K562 (cell line): Measurements from ENCODE around the gene DNAAF8. TPM values are rescaled to one million over a fixed set of nuclear protein-coding genes. Genes with fewer than 3 reads are reported as not detected.
A peak's percentile ranks its signal among the peaks of the same experiment; 100 is the strongest.

ENCODE experiments used
- ATAC-seq: fragments of 200-7000 bp; cut with Tn5 transposase; 3 replicates; pipeline ENCODE4 v1.9.1; 2020; ENCODE audit warnings: moderate library complexity
- BruUV-seq: library from RNA; stranded (reverse); fragments of 400-500 nt; replicated peaks from 2 replicates; lab custom pipeline; 2021; lab: Mats Ljungman, UMichigan
- CTCF ChIA-PET: fragments of 300-600 bp; formaldehyde crosslinking; extraction: SDS; loops from one replicate; lab custom pipeline; 2021; ENCODE audit warnings: low intra/inter-chr PET ratio; lab: Yijun Ruan, JAX
- POLR2A ChIA-PET: fragments of 300-600, 350-650 bp; sonication (Branson Sonifier 250); formaldehyde crosslinking; extraction: SDS; loops from one replicate; lab custom pipeline; 2021; ENCODE audit warnings: antibody characterized with exemption, inconsistent platforms; lab: Yijun Ruan, JAX
- DNase-seq, 4 experiments: peaks; one replicate each; pipeline versions ENCODE4 v3.0.0 to v3.0.0-alpha.2; 2011 to 2018; ENCODE audit warnings: low spot score in 3 of 4, mixed read lengths in 3 of 4; ENCODE audit errors: extremely low read depth in 1 of 4
- FAIRE-seq: peaks from 2 replicates; lab custom pipeline; 2011; peaks lifted over from hg19 to GRCh38; lab: Jason Lieb, UNC
- H2AFZ ChIP-seq: 2 replicates; pipeline ENCODE4 v1.6.0; 2011; ENCODE audit warnings: low read depth, low read length, control low read depth, inconsistent platforms
- H3K27ac ChIP-seq: fragments of 200-600 bp; 3 replicates; pipeline ENCODE4 v1.8.0; 2011; ENCODE audit warnings: low read depth, mild to moderate bottlenecking, control low read depth, inconsistent platforms, low read length, moderate library complexity, mixed read lengths; ENCODE audit errors: extremely low read depth
- H3K27me3 ChIP-seq, 2 experiments: fragments of 300-600 bp in 1 of 2; 2 replicates in 1 of 2; 3 replicates in 1 of 2; pipeline versions ENCODE4 v1.6.0 to v1.8.0; 2011; ENCODE audit warnings: inconsistent platforms in 2 of 2, low read length in 2 of 2, mild to moderate bottlenecking in 1 of 2, mixed read lengths in 1 of 2, moderate library complexity in 1 of 2; ENCODE audit not compliant: control insufficient read depth in 2 of 2, insufficient read depth in 2 of 2
- H3K36me3 ChIP-seq: fragments of 300-600 bp; 3 replicates; pipeline ENCODE4 v1.8.0; 2011; ENCODE audit warnings: mild to moderate bottlenecking, low read length, inconsistent platforms; ENCODE audit not compliant: control insufficient read depth, insufficient read depth
- H3K4me1 ChIP-seq, 2 experiments: fragments of 200-600 bp in 1 of 2; replicated peaks in 1 of 2; 2 replicates in 1 of 2; 3 replicates in 1 of 2; pipeline versions ENCODE4 v1.5.1 to v1.8.0; 2011; ENCODE audit warnings: inconsistent platforms in 2 of 2, low read length in 2 of 2, mild to moderate bottlenecking in 1 of 2, mixed read lengths in 1 of 2, moderate library complexity in 1 of 2; ENCODE audit not compliant: control insufficient read depth in 2 of 2, insufficient read depth in 2 of 2
- H3K4me2 ChIP-seq: 2 replicates; pipeline ENCODE4 v1.6.1; 2011; ENCODE audit warnings: low read length, control low read depth, inconsistent platforms, mixed read lengths; ENCODE audit not compliant: insufficient read depth
- H3K4me3 ChIP-seq: fragments of 200-600 bp; sonication (generic), shearing (Covaris generic); 2 replicates; pipeline ENCODE4 v1.5.1; 2016; ENCODE audit warnings: control low read depth, inconsistent platforms
- H3K79me2 ChIP-seq: fragments of 200-600 bp; 3 replicates; pipeline ENCODE4 v1.8.0; 2011; ENCODE audit warnings: low read length, inconsistent platforms; ENCODE audit not compliant: control insufficient read depth, insufficient read depth
- H3K9ac ChIP-seq, 2 experiments: 2 replicates each; pipeline versions ENCODE4 v1.6.0 to v1.6.1; 2011; ENCODE audit warnings: low read depth in 2 of 2, low read length in 2 of 2, control low read depth in 1 of 2, inconsistent platforms in 1 of 2, mild to moderate bottlenecking in 1 of 2, mixed read lengths in 1 of 2; ENCODE audit not compliant: insufficient read depth in 1 of 2
- H3K9me1 ChIP-seq: one replicate; pipeline ENCODE4 v1.6.0; 2011; ENCODE audit warnings: inconsistent platforms, mild to moderate bottlenecking, low read length, moderate library complexity; ENCODE audit not compliant: control insufficient read depth, insufficient read depth
- H3K9me3 ChIP-seq: replicated peaks from 2 replicates; pipeline ENCODE4 v1.5.1; 2011; ENCODE audit warnings: low read depth, low read length, inconsistent platforms; ENCODE audit not compliant: control insufficient read depth, insufficient read depth
- H4K20me1 ChIP-seq: replicated peaks from 2 replicates; pipeline ENCODE4 v1.6.1; 2011; ENCODE audit warnings: low read length, inconsistent platforms, mixed read lengths; ENCODE audit not compliant: control insufficient read depth, insufficient read depth
- CC2D1A ChIP-seq: fragments of 450-650 bp; IDR thresholded peaks from 2 replicates; pipeline ENCODE4 v1.6.1; 2017; ENCODE audit warnings: mild to moderate bottlenecking
- POLR2A ChIP-seq: fragments of 450-650 bp; conservative IDR thresholded peaks from 2 replicates; pipeline ENCODE4 v1.6.1; 2016
- POLR2G ChIP-seq: fragments of 200-400 bp; formaldehyde crosslinking; IDR thresholded peaks from 2 replicates; pipeline ENCODE4 v1.6.1; 2017; ENCODE audit warnings: low read depth, mild to moderate bottlenecking, antibody characterized with exemption, low read length, moderate library complexity
- RBFOX2 ChIP-seq: fragments of 200-400 bp; formaldehyde crosslinking; IDR thresholded peaks from 2 replicates; pipeline ENCODE4 v1.6.1; 2017; ENCODE audit warnings: low read depth, mild to moderate bottlenecking, low read length, moderate library complexity
- ZNF282 ChIP-seq: sonication (generic); formaldehyde crosslinking; IDR thresholded peaks from 2 replicates; pipeline ENCODE4 v1.8.1; 2023; ENCODE audit warnings: missing genetic modification reagents
- WGBS: fragments of 100-300 bp; shearing (Covaris generic); methylation state at CpG from one replicate; pipeline ENCODE4 v1.1.6; 2016; ENCODE audit warnings: low coverage, mixed read lengths; ENCODE audit not compliant: insufficient coverage; ENCODE audit errors: missing lambda C conversion rate; 5-methylcytosine and 5-hydroxymethylcytosine counted together
- in situ Hi-C: fragments of 300-500 bp; cut with MboI; formaldehyde crosslinking; loops from 4 replicates; pipeline ENCODE4 v1.15.0; 2018; ENCODE audit warnings: inconsistent platforms, mixed read lengths
- intact Hi-C: fragments of 100-400 bp; cut with micrococcal nuclease; formaldehyde crosslinking; loops from 2 replicates; pipeline ENCODE4 v1.14.2; 2022
- polyA plus RNA-seq, 8 experiments: library from polyadenylated mRNA; depleted of rRNA in 4 of 8; stranded (reverse) in 5 of 8; unstranded in 3 of 8; fragments of >200 nt; fragmentation: Nextera tagmentation in 2 of 8; fragmentation: Illumina TruSeq in 1 of 8; extraction: Ambion mirVana in 2 of 8; extraction: Trizol in 1 of 8; gene quantifications; 2 replicates each; pipeline versions ENCODE4 v1.2.1 to v1.2.3, GENCODE V29; 2011 to 2014; ENCODE audit warnings: inconsistent platforms in 1 of 8, missing spikeins in 1 of 8
- total RNA-seq, 7 experiments: library from RNA; depleted of rRNA in 6 of 7; stranded (reverse); fragments of >200 nt in 6 of 7; fragmentation: Illumina TruSeq in 2 of 7; extraction: Trizol in 2 of 7; gene quantifications; 2 replicates each; pipeline versions ENCODE4 v1.2.1 to v1.2.3, GENCODE V29; 2011 to 2021; ENCODE audit warnings: low replicate concordance in 1 of 7
- TF ChIP-seq, protein P1 (sequence below), 2 experiments: fragments of 250-450 bp in 1 of 2; fragments of 450-650 bp in 1 of 2; sonication (Bioruptor Pico) in 1 of 2; IDR thresholded peaks; 2 replicates each; pipeline versions ENCODE4 v1.6.1 to v1.8.0; 2016 to 2021; ENCODE audit warnings: mild to moderate bottlenecking in 2 of 2, moderate library complexity in 2 of 2, missing compliant biosample characterization in 1 of 2, missing genetic modification characterization in 1 of 2

DNAAF8 gene
- total and polyA plus RNA-seq, 9 of the 15 experiments (the other 6 are each of a cell fraction or from before 2014, with no cell fraction given) = 0.04 to 0.12 (median 0.10) TPM; not detected in 6

DNA sequence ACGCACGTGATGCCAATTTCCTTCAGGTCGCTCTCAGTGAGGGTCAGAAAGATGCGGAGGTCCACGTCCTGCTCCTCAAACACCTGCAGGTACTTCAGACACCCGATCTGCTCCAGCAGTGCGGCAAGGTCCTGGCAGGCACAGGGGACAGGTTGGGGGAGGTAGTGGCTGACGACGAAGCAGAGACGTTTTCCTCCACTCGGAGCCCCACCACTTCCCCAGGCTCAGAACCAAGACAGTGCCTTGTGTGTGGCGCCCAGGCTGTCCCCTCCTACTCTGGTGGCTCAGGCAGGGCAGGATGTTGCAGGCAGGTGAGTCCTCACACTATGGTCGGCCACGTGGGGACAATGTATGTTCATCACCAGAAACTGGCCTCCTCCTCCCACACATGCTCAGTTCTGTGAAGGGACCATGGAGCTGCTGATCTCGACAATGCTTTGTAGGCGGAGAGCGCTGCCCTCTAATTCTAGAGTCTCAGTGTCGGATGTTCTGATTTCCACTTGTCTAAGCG is 35.2 kb upstream of the DNAAF8 start:
- Histone ChIP-seq H3K4me2 (no peak overlapping the region), H3K9me1 (peaks cover 3% of the 10 kb centered on the region), H3K79me2 (peaks cover 5% of the 10 kb centered on the region; the same call in 2 of the 3 replicates), H2AFZ (no peak overlapping the region), H3K4me3 (no peak overlapping the region), H4K20me1 (peaks cover 8% of the 10 kb centered on the region; the same call in 1 of the 2 replicates), H3K9ac (peak overlapping the region in 1 of 2 experiments; percentile 52; a peak in 1 of 4 replicates), H3K27ac (no peak overlapping the region), H3K27me3 (no peaks in the 10 kb centered on the region), H3K9me3 (no peaks in the 10 kb centered on the region), H3K36me3 (peaks cover 90% of the 10 kb centered on the region; the same call in 2 of the 3 replicates), H3K4me1 (peaks cover 3 to 46% of the 10 kb centered on the region in 2 experiments; a peak in 3 of 5 replicates)
- BruUV-seq = no TSS peak
- FAIRE-seq (no peak), ATAC-seq (no peak), DNase-seq (no peak)
- 88% methylated on average over 17 of the region's 19 CpGs for WGBS
- intact Hi-C loops (no loop called here), in situ Hi-C loops (no loop called here)
- ChIA-PET CTCF (no interaction called here), POLR2A (interaction anchor here (0.7 kb wide), 1 partner anchor 48 kb away, joined by 3 read pairs; no protein-coding TSS in a partner anchor)
- TF ChIP-seq RBFOX2 (0 out of 2 replicates have a peak, but pooled peaks have one; percentile 9), POLR2A (0 out of 2 replicates have a peak, but pooled peaks have one; percentile 16), POLR2G (peak; percentile 37), ZNF282 (CRISPR knock-in tag) (no peak), CC2D1A (no peak)
- TF ChIP-seq, protein P1, sequence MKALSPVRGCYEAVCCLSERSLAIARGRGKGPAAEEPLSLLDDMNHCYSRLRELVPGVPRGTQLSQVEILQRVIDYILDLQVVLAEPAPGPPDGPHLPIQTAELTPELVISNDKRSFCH (CRISPR knock-in tag; IDR thresholded peaks at IDR 0.05) = no peak
- TF ChIP-seq, protein P1 (tag; IDR thresholded peaks at IDR 0.05) = no peak
